ENCODE measurements around the gene SIL1.

SIL1 gene

DNA sequence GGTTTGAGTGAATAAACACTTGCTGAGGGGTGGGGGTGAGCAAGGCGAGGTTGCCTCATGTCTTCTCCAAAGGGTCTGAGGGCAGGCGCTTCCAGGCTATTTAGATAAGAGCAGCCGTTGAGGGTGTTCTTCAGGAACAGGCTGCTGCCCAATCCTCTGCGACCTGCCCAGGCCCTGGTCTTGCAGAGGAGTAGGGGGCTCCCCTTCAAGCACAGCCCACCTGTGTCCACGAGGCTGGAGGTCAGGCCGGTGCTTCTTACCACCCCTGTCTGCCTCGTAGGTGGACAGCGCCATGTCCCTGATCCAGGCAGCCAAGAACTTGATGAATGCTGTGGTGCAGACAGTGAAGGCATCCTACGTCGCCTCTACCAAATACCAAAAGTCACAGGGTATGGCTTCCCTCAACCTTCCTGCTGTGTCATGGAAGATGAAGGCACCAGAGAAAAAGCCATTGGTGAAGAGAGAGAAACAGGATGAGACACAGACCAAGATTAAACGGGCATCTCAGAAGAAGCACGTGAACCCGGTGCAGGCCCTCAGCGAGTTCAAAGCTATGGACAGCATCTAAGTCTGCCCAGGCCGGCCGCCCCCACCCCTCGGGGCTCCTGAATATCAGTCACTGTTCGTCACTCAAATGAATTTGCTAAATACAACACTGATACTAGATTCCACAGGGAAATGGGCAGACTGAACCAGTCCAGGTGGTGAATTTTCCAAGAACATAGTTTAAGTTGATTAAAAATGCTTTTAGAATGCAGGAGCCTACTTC, 264.5 kb downstream of the SIL1 start:
- TF ChIP-seq, protein P1, sequence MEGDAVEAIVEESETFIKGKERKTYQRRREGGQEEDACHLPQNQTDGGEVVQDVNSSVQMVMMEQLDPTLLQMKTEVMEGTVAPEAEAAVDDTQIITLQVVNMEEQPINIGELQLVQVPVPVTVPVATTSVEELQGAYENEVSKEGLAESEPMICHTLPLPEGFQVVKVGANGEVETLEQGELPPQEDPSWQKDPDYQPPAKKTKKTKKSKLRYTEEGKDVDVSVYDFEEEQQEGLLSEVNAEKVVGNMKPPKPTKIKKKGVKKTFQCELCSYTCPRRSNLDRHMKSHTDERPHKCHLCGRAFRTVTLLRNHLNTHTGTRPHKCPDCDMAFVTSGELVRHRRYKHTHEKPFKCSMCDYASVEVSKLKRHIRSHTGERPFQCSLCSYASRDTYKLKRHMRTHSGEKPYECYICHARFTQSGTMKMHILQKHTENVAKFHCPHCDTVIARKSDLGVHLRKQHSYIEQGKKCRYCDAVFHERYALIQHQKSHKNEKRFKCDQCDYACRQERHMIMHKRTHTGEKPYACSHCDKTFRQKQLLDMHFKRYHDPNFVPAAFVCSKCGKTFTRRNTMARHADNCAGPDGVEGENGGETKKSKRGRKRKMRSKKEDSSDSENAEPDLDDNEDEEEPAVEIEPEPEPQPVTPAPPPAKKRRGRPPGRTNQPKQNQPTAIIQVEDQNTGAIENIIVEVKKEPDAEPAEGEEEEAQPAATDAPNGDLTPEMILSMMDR (conservative IDR thresholded peaks at IDR 0.05; ENCODE audit: low read depth): no peak
- ChIA-PET POLR2A (ENCODE audit: low non-redundant PET) (no interaction called here), CTCF (interaction anchor here (0.6 kb wide), 1 partner anchor 208 kb away, joined by 3 read pairs; no protein-coding TSS in a partner anchor)
- peak overlapping the region; percentile 4; the same call in 1 of the 2 replicates for H3K27ac ChIP-seq
- no peak for DNase-seq (ENCODE audit: low spot score)

DNA sequence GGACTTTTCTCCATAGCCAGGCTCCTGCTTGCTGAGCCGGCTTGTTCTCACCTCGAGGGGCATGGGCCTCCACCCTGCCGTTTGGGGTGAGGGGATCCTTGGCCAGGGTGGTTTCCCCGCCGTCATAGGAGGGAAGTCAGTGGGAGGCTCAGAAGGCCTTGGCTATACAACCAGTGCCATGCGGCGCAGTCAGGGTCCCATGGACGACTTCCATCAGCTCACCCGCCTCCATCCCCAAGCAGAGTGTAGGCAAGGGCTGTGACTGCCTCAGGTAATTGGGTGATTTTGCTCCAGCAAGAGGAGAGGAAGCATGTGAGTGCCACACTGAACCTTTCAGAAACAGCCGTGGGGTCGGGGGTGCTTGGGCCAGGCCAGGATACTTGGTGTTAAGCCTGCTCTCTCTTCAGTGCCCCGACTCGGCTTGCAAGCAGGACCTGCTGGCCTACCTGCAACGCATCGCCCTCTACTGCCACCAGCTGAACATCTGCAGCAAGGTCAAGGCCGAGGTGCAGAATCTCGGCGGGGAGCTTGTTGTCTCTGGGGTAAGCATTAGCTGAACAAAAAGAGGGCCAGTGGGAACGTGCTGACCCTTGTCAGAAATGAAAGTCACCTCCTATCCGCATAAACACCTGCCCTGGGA, 265.9 kb downstream of the SIL1 start:
- TF ChIP-seq, protein P1 (conservative IDR thresholded peaks at IDR 0.05; ENCODE audit: low read depth): no peak
- CTCF ChIA-PET: interaction anchor here (0.5 to 0.7 kb wide), 3 partner anchors 10 to 353 kb away, joined by 3 to 6 read pairs (median 4); no protein-coding TSS in a partner anchor
- DNase-seq (ENCODE audit: low spot score): no peak
- H3K27ac ChIP-seq: no peak overlapping the region
- POLR2A ChIA-PET (ENCODE audit: low non-redundant PET): no interaction called here

DNA sequence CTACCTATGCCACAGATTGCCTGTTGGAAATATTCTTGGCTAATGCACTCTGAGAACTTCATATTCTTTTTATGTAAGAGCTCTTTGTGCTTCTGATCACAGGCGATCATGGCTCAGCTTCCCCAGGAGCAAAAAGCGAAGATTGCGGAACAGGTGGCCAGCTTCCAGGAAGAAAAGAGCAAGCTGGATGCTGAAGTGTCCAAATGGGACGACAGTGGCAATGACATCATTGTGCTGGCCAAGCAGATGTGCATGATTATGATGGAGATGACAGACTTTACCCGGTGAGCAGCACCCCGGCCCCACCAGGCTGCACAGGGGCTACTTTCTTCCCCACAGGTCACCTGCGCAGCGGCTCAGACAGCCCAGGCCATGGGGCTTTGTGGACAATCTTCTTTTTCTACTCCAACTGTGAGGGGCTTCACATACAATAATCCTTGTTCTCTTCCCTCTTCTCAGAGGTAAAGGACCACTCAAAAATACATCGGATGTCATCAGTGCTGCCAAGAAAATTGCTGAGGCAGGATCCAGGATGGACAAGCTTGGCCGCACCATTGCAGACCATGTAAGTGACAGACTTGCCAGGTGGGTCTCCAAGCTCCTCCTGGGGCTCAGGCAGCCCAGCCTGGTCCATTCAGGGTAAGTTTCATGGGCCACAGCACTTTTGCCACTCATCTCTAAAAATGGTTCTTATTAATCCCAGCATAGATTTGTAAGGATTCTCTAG, 267.6 kb downstream of the SIL1 start:
- ChIA-PET POLR2A (ENCODE audit: low non-redundant PET) (no interaction called here), CTCF (no interaction called here)
- TF ChIP-seq, protein P1 (conservative IDR thresholded peaks at IDR 0.05; ENCODE audit: low read depth): no peak
- DNase-seq (ENCODE audit: low spot score): no peak
- H3K27ac ChIP-seq: 0 out of 2 replicates have a peak overlapping the region, but pooled peaks have one; percentile 2

DNA sequence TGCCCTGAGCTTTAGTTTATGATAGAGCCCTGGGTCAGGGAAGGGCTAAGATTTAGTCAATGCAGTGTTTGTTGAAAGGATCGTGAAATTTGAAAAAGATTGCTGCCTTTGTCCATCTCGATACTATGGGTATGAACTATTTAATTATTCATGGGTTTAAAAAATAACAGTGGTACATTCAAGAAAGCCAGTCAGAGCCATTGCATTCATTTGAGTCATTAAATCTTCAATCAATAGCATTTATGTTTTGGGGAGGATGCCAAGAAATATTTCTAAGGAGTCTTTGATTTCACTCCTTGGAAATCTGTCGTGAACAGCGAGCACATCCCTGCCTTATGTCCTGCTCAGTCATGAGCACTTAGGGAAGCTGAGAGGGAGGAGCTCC, 268.6 kb downstream of the SIL1 start:
- ChIA-PET POLR2A (ENCODE audit: low non-redundant PET) (no interaction called here), CTCF (interaction anchor here (0.6 kb wide), 2 partner anchors 36 to 317 kb away, joined by 4 read pairs; no protein-coding TSS in a partner anchor)
- no peak overlapping the region for H3K27ac ChIP-seq
- DNase-seq (ENCODE audit: low spot score): no peak
- TF ChIP-seq, protein P1 (conservative IDR thresholded peaks at IDR 0.05; ENCODE audit: low read depth): no peak

DNA sequence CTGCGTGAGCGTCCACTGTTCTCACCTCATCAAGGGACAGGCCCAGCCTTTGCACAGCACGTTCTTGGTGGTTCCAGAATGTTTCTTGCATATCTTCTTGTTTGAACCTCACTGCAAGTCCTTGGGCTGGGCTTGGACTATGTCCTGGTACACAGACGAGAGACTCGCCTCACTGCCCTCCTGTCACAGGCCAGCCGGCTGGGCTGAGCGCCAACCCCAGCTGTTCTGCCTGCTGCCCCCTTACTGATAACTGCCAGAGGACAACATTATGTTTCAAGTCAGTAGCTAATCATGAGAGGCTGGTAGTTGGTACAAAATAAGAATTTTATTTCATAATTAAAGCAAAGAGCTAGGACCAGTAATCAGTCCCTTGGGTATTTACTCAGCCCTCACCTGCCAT, 270.2 kb downstream of the SIL1 start:
- CTCF ChIA-PET: no interaction called here
- DNase-seq (ENCODE audit: low spot score): no peak
- POLR2A ChIA-PET (ENCODE audit: low non-redundant PET): no interaction called here
- TF ChIP-seq, protein P1 (conservative IDR thresholded peaks at IDR 0.05; ENCODE audit: low read depth): no peak
- no peak overlapping the region for H3K27ac ChIP-seq

DNA sequence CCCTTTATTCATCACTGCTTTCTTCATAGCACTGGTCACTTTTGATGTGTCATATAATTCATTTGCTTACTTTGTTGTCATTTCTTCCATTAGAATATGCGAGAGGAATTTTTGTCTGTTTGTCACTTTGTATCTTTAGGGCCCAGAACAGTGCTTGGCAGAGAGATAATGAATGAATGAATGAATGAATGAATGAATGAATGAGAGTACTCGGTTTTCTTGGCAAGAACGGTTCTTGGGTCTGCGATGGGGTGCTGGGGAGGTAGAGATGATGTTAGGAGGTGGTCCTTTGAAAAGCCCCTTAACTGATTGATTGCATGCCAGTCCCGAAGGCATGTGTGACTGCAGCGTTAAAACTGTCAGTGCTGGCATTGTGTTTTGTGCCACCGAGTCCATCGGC, 270.6 kb downstream of the SIL1 start:
- TF ChIP-seq, protein P1 (conservative IDR thresholded peaks at IDR 0.05; ENCODE audit: low read depth): no peak
- no peak overlapping the region for H3K27ac ChIP-seq
- DNase-seq (ENCODE audit: low spot score): no peak
- CTCF ChIA-PET: no interaction called here
- POLR2A ChIA-PET (ENCODE audit: low non-redundant PET): no interaction called here

All from RWPE1 (cell line).